GM18505 (cell line): ENCODE results near the gene MOB3C.

Experiments used
- ATAC-seq: cut with Tn5 transposase; IDR thresholded peaks from one replicate; pipeline ENCODE4 v1.9.1; 2021; ENCODE audit not compliant: unreplicated experiment
- POLR2A ChIP-seq: IDR thresholded peaks from 4 replicates; pipeline ENCODE4 v1.6.1; 2011; ENCODE audit warnings: borderline replicate concordance; ENCODE audit not compliant: insufficient read depth, insufficient read length; ENCODE audit errors: extremely low read depth

The MOB3C gene

GRCh38 chr1:46647611-46648010, 31.0 kb upstream of the MOB3C start:
- no peak for TF ChIP-seq POLR2A
- no peak for ATAC-seq

GRCh38 chr1:46646844-46647243, 30.2 kb upstream of the MOB3C start:
- TF ChIP-seq POLR2A: no peak
- no peak for ATAC-seq

- no peak for TF ChIP-seq POLR2A
- no peak for ATAC-seq
Observed at GRCh38 chr1:46646331-46646730, 29.7 kb upstream of the MOB3C start.

- ATAC-seq: no peak
- TF ChIP-seq POLR2A: no peak
Observed at GRCh38 chr1:46645815-46646214, 29.2 kb upstream of the MOB3C start.

- no peak for ATAC-seq
- TF ChIP-seq POLR2A: no peak
Observed at GRCh38 chr1:46643368-46643775, 26.8 kb upstream of the MOB3C start.

GRCh38 chr1:46642115-46642680, 25.6 kb upstream of the MOB3C start:
- TF ChIP-seq POLR2A: no peak
- ATAC-seq: no peak

GRCh38 chr1:46639547-46639946, 22.9 kb upstream of the MOB3C start:
- no peak for ATAC-seq
- no peak for TF ChIP-seq POLR2A

- ATAC-seq: no peak
- no peak for TF ChIP-seq POLR2A
Observed at GRCh38 chr1:46638921-46639320, 22.3 kb upstream of the MOB3C start.

GRCh38 chr1:46637444-46638083, 21.0 kb upstream of the MOB3C start:
- no peak for ATAC-seq
- TF ChIP-seq POLR2A: no peak

GRCh38 chr1:46635205-46635604, 18.6 kb upstream of the MOB3C start:
- ATAC-seq: no peak
- no peak for TF ChIP-seq POLR2A

GRCh38 chr1:46630719-46631118, 14.1 kb upstream of the MOB3C start:
- no peak for ATAC-seq
- no peak for TF ChIP-seq POLR2A

GRCh38 chr1:46623743-46624644, 7.4 kb upstream of the MOB3C start:
- ATAC-seq: no peak
- no peak for TF ChIP-seq POLR2A

- ATAC-seq: no peak
- no peak for TF ChIP-seq POLR2A
Observed at GRCh38 chr1:46622344-46622743, 5.7 kb upstream of the MOB3C start.

GRCh38 chr1:46621930-46622329, 5.3 kb upstream of the MOB3C start:
- no peak for ATAC-seq
- no peak for TF ChIP-seq POLR2A

- no peak for TF ChIP-seq POLR2A
- no peak for ATAC-seq
Observed at GRCh38 chr1:46619656-46620258, 3.1 kb upstream of the MOB3C start.
